ENCODE data around the gene RFXAP.

The RFXAP gene

DNA sequence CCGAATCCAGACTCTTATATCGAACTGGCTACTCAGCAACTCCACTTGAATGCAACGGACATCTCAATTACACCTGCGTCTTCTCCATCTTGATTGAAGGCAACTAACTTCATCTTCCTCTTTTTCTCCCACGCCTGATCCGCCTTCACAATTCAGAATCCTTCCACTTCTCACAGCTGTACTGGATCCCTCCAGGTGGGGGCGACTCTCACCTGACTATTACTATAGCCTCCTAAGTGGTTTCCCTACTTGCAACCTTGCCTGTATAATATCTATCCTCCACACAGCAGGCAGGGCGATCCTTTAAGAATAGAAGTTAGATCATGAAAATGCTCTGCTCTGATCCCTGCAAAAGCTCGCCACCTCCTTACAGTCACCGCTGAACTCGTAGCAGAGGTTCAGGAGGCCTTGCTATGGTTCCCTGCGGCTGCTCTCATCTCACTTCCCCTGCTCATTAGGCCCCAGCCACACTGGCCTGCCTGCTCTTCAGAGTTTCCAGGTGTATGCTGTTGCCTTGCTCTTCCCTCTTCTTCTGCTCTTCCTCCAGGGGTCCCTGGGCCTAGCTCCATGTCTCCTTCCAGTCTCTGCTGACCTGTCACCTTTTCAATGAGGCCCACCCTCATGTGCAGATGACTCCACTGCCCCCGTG, 31.9 kb downstream of the RFXAP start:
- no peaks in the 10 kb centered on the region for H3F3A ChIP-seq (ENCODE audit: control insufficient read depth, insufficient read depth)
- H3K9me2 ChIP-seq (replicated peaks; ENCODE audit: control insufficient read depth, low read length): no peaks in the 10 kb centered on the region
- H3K4me3 ChIP-seq (ENCODE audit: low read length): no peak overlapping the region
- no peaks in the 10 kb centered on the region for H3K79me2 ChIP-seq (ENCODE audit: control insufficient read depth, low read length)
- no peak for TF ChIP-seq EZH2phosphoT487 (IDR thresholded peaks at IDR 0.05; ENCODE audit: borderline replicate concordance, low read length)
- TF ChIP-seq, protein P1, sequence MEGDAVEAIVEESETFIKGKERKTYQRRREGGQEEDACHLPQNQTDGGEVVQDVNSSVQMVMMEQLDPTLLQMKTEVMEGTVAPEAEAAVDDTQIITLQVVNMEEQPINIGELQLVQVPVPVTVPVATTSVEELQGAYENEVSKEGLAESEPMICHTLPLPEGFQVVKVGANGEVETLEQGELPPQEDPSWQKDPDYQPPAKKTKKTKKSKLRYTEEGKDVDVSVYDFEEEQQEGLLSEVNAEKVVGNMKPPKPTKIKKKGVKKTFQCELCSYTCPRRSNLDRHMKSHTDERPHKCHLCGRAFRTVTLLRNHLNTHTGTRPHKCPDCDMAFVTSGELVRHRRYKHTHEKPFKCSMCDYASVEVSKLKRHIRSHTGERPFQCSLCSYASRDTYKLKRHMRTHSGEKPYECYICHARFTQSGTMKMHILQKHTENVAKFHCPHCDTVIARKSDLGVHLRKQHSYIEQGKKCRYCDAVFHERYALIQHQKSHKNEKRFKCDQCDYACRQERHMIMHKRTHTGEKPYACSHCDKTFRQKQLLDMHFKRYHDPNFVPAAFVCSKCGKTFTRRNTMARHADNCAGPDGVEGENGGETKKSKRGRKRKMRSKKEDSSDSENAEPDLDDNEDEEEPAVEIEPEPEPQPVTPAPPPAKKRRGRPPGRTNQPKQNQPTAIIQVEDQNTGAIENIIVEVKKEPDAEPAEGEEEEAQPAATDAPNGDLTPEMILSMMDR (IDR thresholded peaks at IDR 0.05; ENCODE audit: low read depth, low read length, poor library complexity, severe bottlenecking): peak; percentile 45
- no peaks in the 10 kb centered on the region for H3K27me3 ChIP-seq (ENCODE audit: control insufficient read depth, low read length)
- no peaks in the 10 kb centered on the region for H4K20me1 ChIP-seq (ENCODE audit: control insufficient read depth, insufficient read depth, low read depth, low read length)
- no peak overlapping the region for H3K4me2 ChIP-seq (ENCODE audit: low read length)
- H3K9me3 ChIP-seq (ENCODE audit: control insufficient read depth, insufficient read depth, low read length): no peaks in the 10 kb centered on the region
- H3K36me3 ChIP-seq (ENCODE audit: control insufficient read depth, low read length): no peaks in the 10 kb centered on the region
- H3K4me1 ChIP-seq (ENCODE audit: control insufficient read depth, low read length): no peaks in the 10 kb centered on the region
- H3K27ac ChIP-seq (ENCODE audit: low read depth, low read length): no peak overlapping the region

DNA sequence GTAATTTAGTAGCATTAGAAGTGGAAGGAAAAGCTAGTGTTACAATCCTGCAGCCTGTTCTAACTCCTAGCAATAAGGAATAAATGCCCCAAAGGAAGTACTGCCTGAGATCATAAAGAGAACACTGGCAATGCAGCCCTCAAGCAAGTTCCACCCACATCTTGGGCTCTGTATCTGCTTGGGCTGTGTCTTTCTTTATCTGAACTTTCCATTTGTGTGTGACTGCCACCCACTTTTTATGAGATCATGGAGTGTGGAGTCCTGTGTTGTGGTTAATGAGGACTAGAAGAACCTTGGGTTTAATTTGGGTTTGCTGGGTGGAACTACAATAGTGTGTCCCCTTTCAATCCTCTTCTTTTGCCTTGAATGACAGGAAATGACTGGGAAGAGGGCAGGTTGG, 38.2 kb downstream of the RFXAP start:
- no peaks in the 10 kb centered on the region for H3K79me2 ChIP-seq (ENCODE audit: control insufficient read depth, low read length)
- no peak for TF ChIP-seq EZH2phosphoT487 (IDR thresholded peaks at IDR 0.05; ENCODE audit: borderline replicate concordance, low read length)
- TF ChIP-seq, protein P1 (IDR thresholded peaks at IDR 0.05; ENCODE audit: low read depth, low read length, poor library complexity, severe bottlenecking): no peak
- no peak overlapping the region for H3K4me3 ChIP-seq (ENCODE audit: low read length)
- no peaks in the 10 kb centered on the region for H3K9me2 ChIP-seq (replicated peaks; ENCODE audit: control insufficient read depth, low read length)
- H4K20me1 ChIP-seq (ENCODE audit: control insufficient read depth, insufficient read depth, low read depth, low read length): no peaks in the 10 kb centered on the region
- no peaks in the 10 kb centered on the region for H3K4me1 ChIP-seq (ENCODE audit: control insufficient read depth, low read length)
- no peaks in the 10 kb centered on the region for H3F3A ChIP-seq (ENCODE audit: control insufficient read depth, insufficient read depth)
- H3K36me3 ChIP-seq (ENCODE audit: control insufficient read depth, low read length): no peaks in the 10 kb centered on the region
- no peak overlapping the region for H3K4me2 ChIP-seq (ENCODE audit: low read length)
- no peaks in the 10 kb centered on the region; the same call in 1 of the 2 replicates for H3K27me3 ChIP-seq (ENCODE audit: control insufficient read depth, low read length)
- no peaks in the 10 kb centered on the region for H3K9me3 ChIP-seq (ENCODE audit: control insufficient read depth, insufficient read depth, low read length)
- no peak overlapping the region for H3K27ac ChIP-seq (ENCODE audit: low read depth, low read length)

DNA sequence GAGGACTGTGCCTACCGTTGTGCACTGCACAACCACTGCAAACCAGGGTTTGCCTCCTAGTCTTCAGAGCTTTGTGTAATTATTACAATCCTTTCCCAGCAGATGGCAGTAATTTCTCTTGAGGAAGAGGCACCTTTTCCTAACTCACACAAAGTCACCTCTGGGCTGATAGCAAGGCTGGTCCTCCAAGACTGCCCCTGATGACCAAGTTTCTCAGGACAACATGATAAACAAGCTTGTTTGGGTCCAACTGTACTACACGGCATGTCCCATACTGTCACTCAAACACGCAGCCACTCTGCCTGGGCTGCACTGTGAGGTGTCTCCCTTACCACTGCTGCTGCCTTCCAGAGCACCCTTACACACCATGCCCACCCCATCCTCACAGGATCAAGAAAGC, 39.3 kb downstream of the RFXAP start:
- no peak for TF ChIP-seq EZH2phosphoT487 (IDR thresholded peaks at IDR 0.05; ENCODE audit: borderline replicate concordance, low read length)
- TF ChIP-seq, protein P1 (IDR thresholded peaks at IDR 0.05; ENCODE audit: low read depth, low read length, poor library complexity, severe bottlenecking): peak; percentile 57
- H3K27ac ChIP-seq (ENCODE audit: low read depth, low read length): no peak overlapping the region
- no peak overlapping the region for H3K4me2 ChIP-seq (ENCODE audit: low read length)
- H4K20me1 ChIP-seq (ENCODE audit: control insufficient read depth, insufficient read depth, low read depth, low read length): no peaks in the 10 kb centered on the region
- H3K9me2 ChIP-seq (replicated peaks; ENCODE audit: control insufficient read depth, low read length): no peaks in the 10 kb centered on the region
- no peaks in the 10 kb centered on the region for H3K79me2 ChIP-seq (ENCODE audit: control insufficient read depth, low read length)
- no peaks in the 10 kb centered on the region; the same call in 1 of the 2 replicates for H3K27me3 ChIP-seq (ENCODE audit: control insufficient read depth, low read length)
- H3K9me3 ChIP-seq (ENCODE audit: control insufficient read depth, insufficient read depth, low read length): no peaks in the 10 kb centered on the region
- no peaks in the 10 kb centered on the region for H3K4me1 ChIP-seq (ENCODE audit: control insufficient read depth, low read length)
- H3K4me3 ChIP-seq (ENCODE audit: low read length): no peak overlapping the region
- H3F3A ChIP-seq (ENCODE audit: control insufficient read depth, insufficient read depth): no peaks in the 10 kb centered on the region
- H3K36me3 ChIP-seq (ENCODE audit: control insufficient read depth, low read length): no peaks in the 10 kb centered on the region
